Spleen (tissue), 11 donors: ENCODE results near the gene MME. TPM values are rescaled to one million over a fixed set of nuclear protein-coding genes. Genes with fewer than 3 reads are reported as not detected.
"Not testable (repeated sequence)": the region's sequence is repeated elsewhere in the genome, so short reads cannot be mapped to it uniquely, and the experiment has no call there.

Experiments
- DNase-seq: peaks from one replicate; pipeline ENCODE4 v3.0.0-alpha.2; 2020
- H3K27ac ChIP-seq, 8 donors: fragments of 200-600 bp; sonication (generic) in 7 of 8; 1 replicate in 4 of 8; 2 replicates in 4 of 8; pipeline versions ENCODE4 v1.5.0 to v1.8.0; 2016 to 2021; ENCODE audit warnings: inconsistent platforms in 4 of 8, mild to moderate bottlenecking in 4 of 8, moderate library complexity in 1 of 8
- H3K27me3 ChIP-seq, 7 donors: fragments of 200-600 bp; sonication (generic) in 6 of 7; replicated peaks in 1 of 7; 1 replicate in 4 of 7; 2 replicates in 3 of 7; pipeline versions ENCODE4 v1.5.0 to v1.8.0; 2016 to 2021; ENCODE audit warnings: inconsistent platforms in 3 of 7, mild to moderate bottlenecking in 1 of 7
- H3K36me3 ChIP-seq, 6 donors: fragments of 200-600 bp; sonication (generic) in 5 of 6; 1 replicate in 4 of 6; 2 replicates in 2 of 6; pipeline versions ENCODE4 v1.5.0 to v1.8.0; 2016 to 2021; ENCODE audit warnings: inconsistent platforms in 2 of 6
- H3K4me1 ChIP-seq, 6 donors: fragments of 200-600 bp; sonication (generic) in 5 of 6; 1 replicate in 3 of 6; 2 replicates in 3 of 6; pipeline versions ENCODE4 v1.5.0 to v1.8.0; 2016 to 2021; ENCODE audit warnings: inconsistent platforms in 3 of 6
- H3K4me3 ChIP-seq, 8 donors: fragments of 200-600 bp; sonication (generic) in 7 of 8; 1 replicate in 4 of 8; 2 replicates in 4 of 8; pipeline versions ENCODE4 v1.5.0 to v1.8.0; 2016 to 2021; ENCODE audit warnings: inconsistent platforms in 4 of 8, mild to moderate bottlenecking in 4 of 8, moderate library complexity in 2 of 8
- H3K9me3 ChIP-seq, 8 donors: fragments of 200-600 bp; sonication (generic) in 7 of 8; 1 replicate in 4 of 8; 2 replicates in 4 of 8; pipeline versions ENCODE4 v1.5.0 to v1.8.0; 2016 to 2021; ENCODE audit warnings: inconsistent platforms in 4 of 8
- POLR2A ChIP-seq, 3 donors: fragments of 450-650 bp; IDR thresholded peaks; one replicate each; pipeline ENCODE4 v1.5.1; 2017; ENCODE audit warnings: antibody characterized with exemption in 3 of 3, mild to moderate bottlenecking in 1 of 3
- POLR2AphosphoS5 ChIP-seq, 3 donors: sonication (generic); formaldehyde crosslinking; IDR thresholded peaks; one replicate each; pipeline ENCODE4 v1.5.1; 2017; ENCODE audit warnings: antibody characterized with exemption in 3 of 3
- WGBS, 5 donors: extraction: QIAGEN DNeasy Blood & Tissue Kit in 3 of 5; methylation state at CpG; one replicate each; pipeline versions ENCODE4 v1.1.5 to v1.1.7; 2013 to 2018; 5-methylcytosine and 5-hydroxymethylcytosine counted together
- intact Hi-C: fragments of 100-400 bp; cut with DNase I; formaldehyde crosslinking; loops from one replicate; pipeline ENCODE4 v1.15.0; 2023; ENCODE audit warnings: low total_unique reads
- polyA plus RNA-seq, 3 donors: library from polyadenylated mRNA; stranded (reverse); fragments of 200-250 nt; gene quantifications; one replicate each; pipeline ENCODE4 v1.2.1, GENCODE V29; 2013
- total RNA-seq, 7 donors: library from RNA; depleted of rRNA in 3 of 7; stranded (reverse); fragments of >200 nt in 3 of 7; fragmentation: NEBNext Ultra II Directional in 4 of 7; extraction: Animal tissue kit (Norgen Biotek cat#: 25700) in 4 of 7; gene quantifications; one replicate each; pipeline versions ENCODE4 v1.1.0 to v1.2.1, GENCODE V29; 2016 to 2021
- TF ChIP-seq, protein P1 (sequence below), 11 experiments: fragments of 200-600 bp in 7 of 11; fragments of 450-650 bp in 4 of 11; sonication (generic) in 4 of 11; IDR thresholded peaks in 8 of 11; conservative IDR thresholded peaks in 3 of 11; 1 replicate in 7 of 11; 2 replicates in 4 of 11; pipeline versions ENCODE4 v1.4.0 to v1.8.0; 2016 to 2021; ENCODE audit warnings: antibody characterized with exemption in 11 of 11, inconsistent platforms in 4 of 11, mild to moderate bottlenecking in 1 of 11
- donor health status: healthy with polysubstance abuse.
- donor health status: DM: no; HTN: no; CAD: no; lungs with moderate emphysema.
- donor health status: DM: no; HTN: no; CAD: no.
- donor health status: Bipolar disorder and iron deficiency.
- donor health status: healthy.
- donor health status: DM: no; HTN: no; CAD: no.
- donor health status: DM: yes; HTN: yes; CAD: no.

The MME gene
- total and polyA plus RNA-seq, 10 donors = 0.50 to 43.2 (median 13.2) TPM

DNA sequence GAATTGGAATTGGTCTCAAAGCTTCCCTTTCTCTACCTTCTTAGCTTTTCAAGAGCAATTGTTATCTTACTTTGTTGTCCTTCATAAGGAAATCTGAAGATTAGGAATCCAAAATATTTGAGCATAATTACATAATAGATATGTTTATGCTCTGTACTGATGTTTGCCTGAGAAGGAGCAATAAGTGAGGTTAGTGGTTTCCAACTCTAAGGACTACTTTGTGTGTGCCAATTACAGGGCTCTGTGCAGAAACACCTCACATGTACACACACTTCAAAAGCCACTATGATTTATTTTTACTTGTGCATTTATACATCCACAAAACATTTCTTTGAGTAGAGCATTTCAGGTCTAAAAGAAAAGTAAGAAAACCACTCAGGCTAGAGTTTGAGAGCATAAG lies 49.9 kb downstream of the MME start:
- DNase-seq = no peak
- Histone ChIP-seq H3K9me3 (peaks cover 0 to 7% (median 0%) of the 10 kb centered on the region in 8 donors), H3K27ac (no peak overlapping the region), H3K4me1 (no peaks in the 10 kb centered on the region), H3K4me3 (no peak overlapping the region), H3K36me3 (no peaks in the 10 kb centered on the region), H3K27me3 (no peaks in the 10 kb centered on the region)
- intact Hi-C loops = no loop called here
- TF ChIP-seq, protein P1, sequence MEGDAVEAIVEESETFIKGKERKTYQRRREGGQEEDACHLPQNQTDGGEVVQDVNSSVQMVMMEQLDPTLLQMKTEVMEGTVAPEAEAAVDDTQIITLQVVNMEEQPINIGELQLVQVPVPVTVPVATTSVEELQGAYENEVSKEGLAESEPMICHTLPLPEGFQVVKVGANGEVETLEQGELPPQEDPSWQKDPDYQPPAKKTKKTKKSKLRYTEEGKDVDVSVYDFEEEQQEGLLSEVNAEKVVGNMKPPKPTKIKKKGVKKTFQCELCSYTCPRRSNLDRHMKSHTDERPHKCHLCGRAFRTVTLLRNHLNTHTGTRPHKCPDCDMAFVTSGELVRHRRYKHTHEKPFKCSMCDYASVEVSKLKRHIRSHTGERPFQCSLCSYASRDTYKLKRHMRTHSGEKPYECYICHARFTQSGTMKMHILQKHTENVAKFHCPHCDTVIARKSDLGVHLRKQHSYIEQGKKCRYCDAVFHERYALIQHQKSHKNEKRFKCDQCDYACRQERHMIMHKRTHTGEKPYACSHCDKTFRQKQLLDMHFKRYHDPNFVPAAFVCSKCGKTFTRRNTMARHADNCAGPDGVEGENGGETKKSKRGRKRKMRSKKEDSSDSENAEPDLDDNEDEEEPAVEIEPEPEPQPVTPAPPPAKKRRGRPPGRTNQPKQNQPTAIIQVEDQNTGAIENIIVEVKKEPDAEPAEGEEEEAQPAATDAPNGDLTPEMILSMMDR (IDR thresholded peaks at IDR 0.05 in 8 of 11, conservative IDR thresholded peaks at IDR 0.05 in 3 of 11) = no peak
- TF ChIP-seq POLR2A (IDR thresholded peaks at IDR 0.05) (no peak), POLR2AphosphoS5 (IDR thresholded peaks at IDR 0.05) (no peak)

DNA sequence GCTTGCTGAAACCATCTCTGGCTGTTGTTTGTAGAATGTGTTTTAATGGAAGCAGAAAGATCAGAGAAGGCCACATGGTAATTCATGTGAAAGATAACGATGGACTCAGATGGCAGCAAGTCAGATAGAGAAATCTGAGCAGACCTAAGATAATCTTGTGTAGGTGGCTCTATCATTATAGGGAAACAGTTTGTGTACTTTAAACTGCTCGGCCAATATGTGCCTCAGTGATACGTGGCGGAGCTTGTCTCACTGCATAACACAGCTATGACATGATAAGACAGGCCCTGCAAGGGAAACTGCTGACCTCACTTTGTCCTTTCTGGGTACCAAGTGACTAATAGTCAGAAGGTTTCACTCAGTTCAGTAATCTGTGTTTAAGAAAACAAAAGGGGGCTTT lies 51.0 kb downstream of the MME start:
- TF ChIP-seq, protein P1 (IDR thresholded peaks at IDR 0.05 in 8 of 11, conservative IDR thresholded peaks at IDR 0.05 in 3 of 11) = no peak
- TF ChIP-seq POLR2AphosphoS5 (IDR thresholded peaks at IDR 0.05) (no peak), POLR2A (IDR thresholded peaks at IDR 0.05) (no peak)
- Histone ChIP-seq H3K27ac (no peak overlapping the region), H3K9me3 (peaks cover 0 to 8% (median 0%) of the 10 kb centered on the region in 8 donors), H3K36me3 (no peaks in the 10 kb centered on the region), H3K27me3 (no peaks in the 10 kb centered on the region), H3K4me3 (no peak overlapping the region), H3K4me1 (no peaks in the 10 kb centered on the region)
- WGBS, 5 donors = 79 to 90% (median 87%) methylated on average over 4 of the region's 4 CpGs
- no peak for DNase-seq
- intact Hi-C loops = no loop called here

DNA sequence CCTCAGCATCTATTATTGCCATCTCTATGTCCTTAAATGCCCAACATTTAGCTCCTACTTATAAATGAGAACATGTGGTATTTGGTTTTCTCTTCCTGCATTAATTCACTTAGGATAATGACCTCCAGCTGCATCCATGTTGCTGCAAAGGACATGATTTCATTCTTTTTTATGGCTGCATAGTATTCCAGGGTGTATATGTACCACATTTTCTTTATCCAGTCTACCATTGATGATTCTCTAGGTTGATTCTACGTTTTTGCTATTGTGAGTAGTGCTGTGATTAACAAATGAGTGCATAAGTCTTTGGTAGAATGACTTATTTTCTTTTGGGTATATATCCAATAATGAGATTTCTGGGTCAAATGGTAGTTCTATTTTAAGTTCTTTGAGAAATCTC lies 54.2 kb downstream of the MME start:
- H3K27me3 ChIP-seq, intact Hi-C loops, H3K4me3 ChIP-seq, DNase-seq, H3K9me3 ChIP-seq, H3K36me3 ChIP-seq, H3K4me1 ChIP-seq, H3K27ac ChIP-seq: not testable (repeated sequence)
- WGBS, 5 donors = 49 to 75% (median 62%) methylated on average over 1 of the region's 1 CpG

DNA sequence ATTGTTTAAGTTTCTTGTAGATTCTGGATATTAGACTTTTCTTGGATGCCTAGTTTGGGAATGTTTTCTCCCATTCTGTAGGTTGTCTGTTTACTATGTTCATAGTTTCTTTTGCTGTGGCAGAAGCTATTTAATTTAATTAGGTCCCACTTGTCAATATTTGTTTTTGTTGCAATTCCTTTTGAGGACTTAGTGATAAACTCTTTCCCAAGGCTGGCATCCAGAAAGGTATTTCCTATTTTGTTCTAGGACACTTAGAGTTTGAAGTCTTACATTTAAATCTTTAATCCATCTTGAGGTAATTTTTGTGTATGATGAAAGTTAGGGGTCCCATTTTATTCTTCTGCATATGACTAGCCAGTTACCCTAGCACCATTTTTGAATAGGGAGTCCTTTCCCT lies 54.9 kb downstream of the MME start:
- intact Hi-C loops = no loop called here
- H3K27me3 ChIP-seq = no peaks in the 10 kb centered on the region
- no peaks in the 10 kb centered on the region for H3K36me3 ChIP-seq
- H3K27ac ChIP-seq = no peak overlapping the region
- H3K9me3 ChIP-seq = peaks cover 0 to 8% (median 0%) of the 10 kb centered on the region in 8 donors
- no peaks in the 10 kb centered on the region for H3K4me1 ChIP-seq
- no peak for DNase-seq
- TF ChIP-seq POLR2AphosphoS5 (IDR thresholded peaks at IDR 0.05) (no peak), POLR2A (IDR thresholded peaks at IDR 0.05) (no peak)
- TF ChIP-seq, protein P1 (IDR thresholded peaks at IDR 0.05 in 8 of 11, conservative IDR thresholded peaks at IDR 0.05 in 3 of 11) = no peak
- no peak overlapping the region for H3K4me3 ChIP-seq

DNA sequence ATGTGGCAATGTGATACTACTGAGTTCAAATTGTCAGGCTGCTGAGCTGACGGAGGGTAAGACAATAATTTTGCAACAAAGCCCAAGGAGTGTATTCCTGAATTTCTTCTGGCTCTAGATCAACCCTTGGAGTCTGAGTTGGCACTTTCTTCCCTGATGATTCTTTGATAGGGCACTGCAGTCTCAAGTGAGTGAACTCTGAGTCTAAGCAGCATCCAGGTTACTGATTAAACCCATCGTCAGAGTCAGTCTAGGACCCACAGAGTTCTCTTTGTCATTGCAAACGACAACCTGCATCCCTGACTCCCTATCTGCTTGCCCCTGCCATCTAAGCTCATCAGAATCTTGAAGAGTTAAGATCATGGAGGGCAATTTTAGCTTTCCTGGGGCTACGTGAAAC lies 58.6 kb downstream of the MME start:
- DNase-seq = no peak
- Histone ChIP-seq H3K4me1 (no peaks in the 10 kb centered on the region), H3K36me3 (no peaks in the 10 kb centered on the region), H3K27ac (no peak overlapping the region), H3K4me3 (no peak overlapping the region), H3K9me3 (peaks cover 0 to 8% (median 0%) of the 10 kb centered on the region in 8 donors), H3K27me3 (no peaks in the 10 kb centered on the region)
- TF ChIP-seq POLR2AphosphoS5 (IDR thresholded peaks at IDR 0.05) = no peak
- TF ChIP-seq, protein P1 (IDR thresholded peaks at IDR 0.05 in 8 of 11, conservative IDR thresholded peaks at IDR 0.05 in 3 of 11) = no peak
- intact Hi-C loops = no loop called here
- WGBS, 5 donors = 86 to 95% (median 87%) methylated on average over 4 of the region's 4 CpGs
